Breast epithelium (tissue), 4 donors: ENCODE measurements around the gene TCF4. TPM values are rescaled to one million over a fixed set of nuclear protein-coding genes. Genes with fewer than 3 reads are reported as not detected.
A peak's percentile ranks its signal among the peaks of the same experiment; 100 is the strongest.

Experiments used
- DNase-seq, 2 donors: peaks; one replicate each; pipeline ENCODE4 v3.0.0-alpha.2; 2019; ENCODE audit warnings: low spot score in 2 of 2
- H3K27ac ChIP-seq, 2 donors: fragments of 200-600 bp; sonication (generic) in 1 of 2; one replicate each; pipeline ENCODE4 v1.5.1; 2016 to 2019; ENCODE audit warnings: mild to moderate bottlenecking in 1 of 2
- H3K27me3 ChIP-seq, 2 donors: fragments of 200-600 bp; sonication (generic) in 1 of 2; one replicate each; pipeline versions ENCODE4 v1.5.1 to v1.6.0; 2017 to 2019; ENCODE audit warnings: control low read depth in 1 of 2, mild to moderate bottlenecking in 1 of 2
- H3K36me3 ChIP-seq: fragments of 200-600 bp; one replicate; pipeline ENCODE4 v1.5.1; 2019
- H3K4me1 ChIP-seq, 2 donors: fragments of 200-600 bp; sonication (generic); one replicate each; pipeline ENCODE4 v1.5.1; 2016 to 2019; ENCODE audit warnings: control low read depth in 1 of 2
- H3K4me3 ChIP-seq, 3 donors: fragments of 200-600 bp; sonication (generic); 1 replicate in 2 of 3; 2 replicates in 1 of 3; pipeline ENCODE4 v1.5.1; 2016 to 2019; ENCODE audit warnings: mild to moderate bottlenecking in 3 of 3, moderate library complexity in 2 of 3
- H3K9me3 ChIP-seq, 2 donors: fragments of 200-600 bp; sonication (generic) in 1 of 2; one replicate each; pipeline ENCODE4 v1.5.1; 2016 to 2019; ENCODE audit warnings: control low read depth in 1 of 2
- POLR2A ChIP-seq: fragments of 450-650 bp; IDR thresholded peaks from one replicate; pipeline ENCODE4 v1.6.1; 2016; ENCODE audit warnings: antibody characterized with exemption, mild to moderate bottlenecking, moderate library complexity
- POLR2AphosphoS5 ChIP-seq, 3 donors: sonication (generic); formaldehyde crosslinking; IDR thresholded peaks; one replicate each; pipeline ENCODE4 v1.6.1; 2017; ENCODE audit warnings: antibody characterized with exemption in 3 of 3
- intact Hi-C: fragments of 100-400 bp; cut with DNase I; formaldehyde crosslinking; loops from one replicate; pipeline ENCODE4 v1.15.1; 2023; ENCODE audit warnings: low total_unique reads
- total RNA-seq, 3 donors: library from RNA; depleted of rRNA; stranded (reverse); fragments of >200 nt; gene quantifications; one replicate each; pipeline ENCODE4 v1.1.0, GENCODE V29; 2016
- TF ChIP-seq, protein P1 (sequence below), 3 donors: fragments of 450-650 bp; IDR thresholded peaks; one replicate each; pipeline ENCODE4 v1.5.1; 2016 to 2017; ENCODE audit warnings: antibody characterized with exemption in 3 of 3, mild to moderate bottlenecking in 3 of 3, moderate library complexity in 3 of 3

Gene TCF4
- total RNA-seq, 3 donors from 2014 or later, result 79.6 to 133 (median 114) TPM

GRCh38 chr18:55421308-55421614 lies 166.7 kb downstream of the TCF4 start:
- TF ChIP-seq POLR2A (no peak), POLR2AphosphoS5 (IDR thresholded peaks at IDR 0.05) (no peak)
- TF ChIP-seq, protein P1, sequence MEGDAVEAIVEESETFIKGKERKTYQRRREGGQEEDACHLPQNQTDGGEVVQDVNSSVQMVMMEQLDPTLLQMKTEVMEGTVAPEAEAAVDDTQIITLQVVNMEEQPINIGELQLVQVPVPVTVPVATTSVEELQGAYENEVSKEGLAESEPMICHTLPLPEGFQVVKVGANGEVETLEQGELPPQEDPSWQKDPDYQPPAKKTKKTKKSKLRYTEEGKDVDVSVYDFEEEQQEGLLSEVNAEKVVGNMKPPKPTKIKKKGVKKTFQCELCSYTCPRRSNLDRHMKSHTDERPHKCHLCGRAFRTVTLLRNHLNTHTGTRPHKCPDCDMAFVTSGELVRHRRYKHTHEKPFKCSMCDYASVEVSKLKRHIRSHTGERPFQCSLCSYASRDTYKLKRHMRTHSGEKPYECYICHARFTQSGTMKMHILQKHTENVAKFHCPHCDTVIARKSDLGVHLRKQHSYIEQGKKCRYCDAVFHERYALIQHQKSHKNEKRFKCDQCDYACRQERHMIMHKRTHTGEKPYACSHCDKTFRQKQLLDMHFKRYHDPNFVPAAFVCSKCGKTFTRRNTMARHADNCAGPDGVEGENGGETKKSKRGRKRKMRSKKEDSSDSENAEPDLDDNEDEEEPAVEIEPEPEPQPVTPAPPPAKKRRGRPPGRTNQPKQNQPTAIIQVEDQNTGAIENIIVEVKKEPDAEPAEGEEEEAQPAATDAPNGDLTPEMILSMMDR (IDR thresholded peaks at IDR 0.05), result no peak
- no peak for DNase-seq
- intact Hi-C loops, result no loop called here
- Histone ChIP-seq H3K9me3 (no peaks in the 10 kb centered on the region), H3K27me3 (no peaks in the 10 kb centered on the region), H3K36me3 (no peaks in the 10 kb centered on the region), H3K4me3 (peak overlapping the region; percentile 34 to 59 (median 39)), H3K27ac (peak overlapping the region; percentile 60 to 82), H3K4me1 (no peaks in the 10 kb centered on the region)

- intact Hi-C loops, result no loop called here
- no peaks in the 10 kb centered on the region for H3K27me3 ChIP-seq
- no peaks in the 10 kb centered on the region for H3K9me3 ChIP-seq
- H3K27ac ChIP-seq, result peak overlapping the region; percentile 79 to 82
- TF ChIP-seq POLR2AphosphoS5 (IDR thresholded peaks at IDR 0.05), result no peak
- TF ChIP-seq POLR2A, result no peak
- TF ChIP-seq, protein P1 (IDR thresholded peaks at IDR 0.05), result no peak
- H3K4me1 ChIP-seq, result no peaks in the 10 kb centered on the region
- H3K36me3 ChIP-seq, result no peaks in the 10 kb centered on the region
- no peak for DNase-seq
- peak overlapping the region; percentile 34 to 59 (median 39) for H3K4me3 ChIP-seq
Observed at GRCh38 chr18:55420665-55421307, 167.2 kb downstream of the TCF4 start.

DNA sequence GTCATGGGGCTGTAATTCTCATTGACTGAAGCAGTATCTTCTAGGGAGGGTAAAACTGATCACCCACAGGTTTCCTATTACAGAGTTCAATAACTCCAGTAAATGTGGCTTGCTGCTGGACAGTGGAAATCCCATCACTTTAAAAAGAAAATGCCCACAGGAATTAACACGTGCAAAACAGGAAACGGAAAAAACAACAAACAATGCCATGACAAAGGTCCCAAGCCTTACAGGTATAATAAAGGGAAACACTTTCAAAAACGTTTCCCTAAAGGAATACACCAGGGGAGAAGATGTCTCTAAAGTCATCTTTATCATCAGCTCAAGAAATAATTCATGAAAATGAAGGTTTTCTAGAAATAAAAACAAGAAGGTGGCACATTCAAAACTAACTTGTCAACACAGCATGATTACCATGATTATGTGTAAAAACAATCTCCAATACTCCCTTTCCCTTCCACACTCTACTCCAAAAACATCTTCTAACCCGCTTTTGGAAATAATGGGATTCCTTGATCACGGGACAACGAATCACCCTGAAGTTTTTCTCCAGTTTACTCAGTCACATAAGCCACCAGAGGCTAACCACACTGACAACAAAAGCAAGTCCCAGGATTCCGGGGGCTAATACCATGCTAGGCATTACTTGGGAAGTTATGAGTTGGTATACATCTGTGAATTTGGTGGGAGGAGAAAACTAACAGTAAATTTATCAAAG lies 167.9 kb downstream of the TCF4 start:
- Histone ChIP-seq H3K27me3 (no peaks in the 10 kb centered on the region), H3K36me3 (no peaks in the 10 kb centered on the region), H3K27ac (peak overlapping the region; percentile 79 to 82), H3K4me1 (no peaks in the 10 kb centered on the region), H3K4me3 (peak overlapping the region; percentile 34 to 46 (median 39)), H3K9me3 (no peaks in the 10 kb centered on the region)
- intact Hi-C loops, result no loop called here
- peak in 2 of 3 donors; percentile 22 to 38 for TF ChIP-seq POLR2AphosphoS5 (IDR thresholded peaks at IDR 0.05)
- no peak for TF ChIP-seq POLR2A
- TF ChIP-seq, protein P1 (IDR thresholded peaks at IDR 0.05), result no peak
- no peak for DNase-seq

DNA sequence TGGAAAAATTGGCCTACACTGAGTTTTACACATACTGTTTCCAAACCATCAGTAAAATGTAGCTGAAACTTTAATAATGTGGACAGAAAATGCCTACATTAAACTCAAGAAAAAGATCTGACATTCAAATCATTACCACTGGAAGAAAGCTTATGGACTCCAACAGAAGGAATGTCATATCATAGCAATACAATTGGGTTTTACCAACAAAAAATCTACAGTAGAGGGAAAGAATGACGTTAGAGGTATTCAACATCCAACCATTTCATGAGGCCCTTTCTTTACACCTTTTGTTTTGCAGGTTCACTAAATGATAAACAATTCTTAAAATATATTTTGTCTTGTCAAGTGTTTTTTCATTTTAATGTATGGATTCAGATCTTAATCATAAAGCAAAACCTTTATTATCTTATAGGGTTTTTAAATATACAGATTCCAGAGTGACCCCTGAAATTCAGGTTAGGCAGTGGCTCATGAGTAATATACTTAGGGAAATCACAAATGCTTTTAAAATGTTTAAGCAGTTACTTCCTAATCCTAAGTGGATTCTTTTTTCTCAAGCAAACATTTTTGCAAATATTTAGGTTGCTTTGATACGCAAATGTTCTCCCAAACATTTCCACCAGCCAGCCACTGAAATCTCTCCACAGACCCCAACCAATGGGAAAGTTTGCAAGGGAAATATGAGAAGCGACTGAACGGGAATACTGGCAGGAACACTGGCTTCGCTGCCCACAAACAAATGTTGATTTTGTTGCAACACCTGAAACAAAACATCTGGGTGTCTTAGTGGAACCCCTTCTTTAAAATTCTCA lies 168.7 kb downstream of the TCF4 start:
- no peaks in the 10 kb centered on the region for H3K4me1 ChIP-seq
- DNase-seq, result no peak
- peak overlapping the region; percentile 79 to 82 for H3K27ac ChIP-seq
- TF ChIP-seq POLR2AphosphoS5 (IDR thresholded peaks at IDR 0.05), result no peak
- TF ChIP-seq POLR2A, result no peak
- TF ChIP-seq, protein P1 (IDR thresholded peaks at IDR 0.05), result no peak
- no peaks in the 10 kb centered on the region for H3K36me3 ChIP-seq
- intact Hi-C loops, result no loop called here
- H3K27me3 ChIP-seq, result no peaks in the 10 kb centered on the region
- H3K4me3 ChIP-seq, result peak overlapping the region in 2 of 3 donors; percentile 34 to 46
- no peaks in the 10 kb centered on the region for H3K9me3 ChIP-seq
